Stimulated activated CD4-positive, alpha-beta T cell treated with anti-CD3 and anti-CD28 coated beads, Interleukin-1b, Interleukin-23, amount 100 ng/mL, for 48 hours (primary cell): ENCODE results near the gene FGF14.
"Not testable (repeated sequence)": the region's sequence is repeated elsewhere in the genome, so short reads cannot be mapped to it uniquely, and the experiment has no call there.

Experiments used
- DNase-seq: peaks from one replicate; pipeline ENCODE4 v3.0.0-alpha.2; 2020

FGF14 gene

DNA sequence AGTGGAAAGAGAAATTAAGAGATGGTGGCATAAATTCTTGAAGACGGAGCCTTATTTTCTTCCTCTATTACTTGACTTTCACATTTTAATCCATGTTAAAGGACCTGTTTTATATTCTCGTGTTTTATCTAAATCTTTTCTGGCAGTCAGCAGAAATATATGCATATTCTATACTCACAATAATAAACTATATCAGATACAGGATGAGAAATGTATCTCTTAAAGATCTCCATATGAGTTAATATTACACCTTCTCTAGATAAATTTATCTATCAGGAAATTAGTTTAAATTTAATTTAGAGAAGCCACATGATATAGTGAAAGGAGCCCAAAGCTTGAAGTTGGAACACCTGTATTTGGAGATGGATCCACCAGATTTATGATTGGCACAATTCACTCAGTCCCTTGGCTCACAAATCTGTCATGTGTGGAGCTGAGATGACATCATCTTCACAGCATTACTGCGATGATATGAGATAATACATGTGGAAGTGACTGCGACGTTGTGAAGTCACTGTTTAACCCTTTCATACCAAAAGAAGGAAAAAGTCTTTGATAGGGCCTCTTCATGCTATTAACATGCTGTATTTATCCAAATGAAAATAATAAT is 216.4 kb downstream of the FGF14 start:
- DNase-seq: no peak

GRCh38 chr13:102183509-102184182 is 218.2 kb downstream of the FGF14 start:
- no peak for DNase-seq

- no peak for DNase-seq
Measured at GRCh38 chr13:102182170-102182569, 219.7 kb downstream of the FGF14 start.

DNA sequence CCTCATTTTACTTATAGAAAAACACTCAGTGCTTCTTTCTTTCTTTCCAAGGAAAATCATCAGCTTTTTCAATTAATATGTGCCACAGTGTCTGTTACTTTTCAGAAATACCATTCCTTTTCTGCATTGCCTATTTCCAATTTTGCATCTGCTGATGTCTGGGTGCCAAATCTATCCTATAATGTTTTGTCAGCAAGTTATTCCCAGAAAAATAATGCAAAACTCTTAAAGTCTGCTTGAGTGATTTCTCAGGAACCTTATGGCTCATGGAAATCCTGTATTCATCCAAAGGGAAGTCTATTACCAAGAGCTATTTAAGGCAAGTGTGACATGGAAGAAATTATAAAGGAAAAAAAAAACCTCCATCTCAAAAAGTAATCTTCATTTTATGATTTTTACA is 224.4 kb downstream of the FGF14 start:
- no peak for DNase-seq

DNA sequence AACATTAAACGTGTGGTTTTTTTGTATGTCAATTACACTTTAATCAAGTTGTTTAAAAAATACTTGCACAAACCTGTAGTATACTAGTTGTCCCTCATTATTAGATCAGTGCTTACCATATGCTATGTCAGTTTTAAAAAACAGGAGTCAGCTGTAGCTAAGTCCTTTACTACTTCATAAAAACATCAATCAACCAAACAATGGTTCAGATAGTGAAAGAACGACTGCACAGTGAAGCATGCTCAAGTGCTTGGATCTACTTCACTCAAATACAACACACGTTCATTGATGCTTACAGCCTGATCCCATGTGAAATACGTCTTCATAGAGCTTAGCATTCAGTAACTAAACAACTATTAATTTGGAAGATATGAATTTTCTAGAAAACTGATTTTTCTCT is 225.0 kb downstream of the FGF14 start:
- DNase-seq: no peak

DNA sequence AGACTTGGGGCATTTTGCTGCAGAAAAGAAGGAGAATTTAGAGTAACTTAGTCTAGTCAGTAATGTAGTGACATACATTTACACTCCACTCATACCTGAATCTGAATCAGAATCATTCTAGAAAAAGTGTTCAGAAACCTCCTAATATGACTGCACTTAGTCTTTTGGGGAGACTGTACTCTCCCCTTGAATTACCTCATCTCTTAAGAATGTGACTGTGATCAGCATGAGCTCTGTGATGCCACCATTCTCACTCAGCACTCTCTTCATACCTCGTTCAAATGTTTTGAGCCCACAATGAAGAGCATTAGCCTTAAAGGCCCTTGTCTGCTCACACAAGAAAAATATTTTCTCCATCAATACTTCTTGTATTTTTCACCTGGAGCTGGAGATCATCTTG is 229.4 kb downstream of the FGF14 start:
- DNase-seq: no peak

- DNase-seq: no peak
Measured at GRCh38 chr13:102170305-102170704, 231.5 kb downstream of the FGF14 start.

- no peak for DNase-seq
Measured at GRCh38 chr13:102169471-102170015, 232.3 kb downstream of the FGF14 start.

- DNase-seq: no peak
Measured at GRCh38 chr13:102152790-102153189, 249.1 kb downstream of the FGF14 start.

GRCh38 chr13:102147353-102147752 is 254.5 kb downstream of the FGF14 start:
- DNase-seq: no peak

GRCh38 chr13:102145750-102146149 is 256.1 kb downstream of the FGF14 start:
- DNase-seq: no peak

DNA sequence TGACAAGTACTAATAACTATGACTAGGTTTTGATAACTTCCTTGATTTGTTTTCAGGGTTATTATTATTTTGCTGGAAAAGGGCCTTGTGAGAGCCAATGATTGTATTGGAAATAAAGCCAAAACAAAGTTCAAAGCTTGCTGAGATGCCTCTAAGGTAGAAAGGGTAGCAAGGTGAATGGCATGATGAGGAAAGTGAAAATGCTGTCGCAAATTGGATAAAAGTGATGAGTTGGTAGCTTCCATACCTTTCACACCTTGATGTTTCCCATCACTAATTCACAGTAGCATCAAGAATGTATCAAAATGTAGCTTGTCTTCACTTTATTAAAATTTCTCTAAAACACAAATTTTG is 259.4 kb downstream of the FGF14 start:
- DNase-seq: no peak

GRCh38 chr13:102141625-102142472 is 260.0 kb downstream of the FGF14 start:
- DNase-seq: no peak

DNA sequence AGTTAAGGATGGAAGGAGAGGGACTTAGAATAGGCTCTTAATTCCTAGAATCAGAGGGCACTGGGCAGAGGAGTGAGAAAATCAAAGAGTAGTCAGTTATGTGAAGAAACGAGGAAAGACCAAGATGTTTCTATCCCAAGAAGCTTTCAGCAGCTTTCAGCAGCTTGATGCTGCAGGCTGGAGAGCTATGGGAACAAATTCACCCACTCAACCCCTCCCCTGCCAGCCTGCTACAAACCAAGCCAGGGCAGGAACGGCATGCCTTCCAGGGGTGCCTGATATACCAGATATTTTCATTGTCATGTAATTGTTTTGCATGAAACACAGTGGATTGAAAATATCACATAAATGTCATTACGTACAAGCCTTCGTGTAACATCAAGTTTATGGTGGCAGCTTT is 262.2 kb downstream of the FGF14 start:
- no peak for DNase-seq

DNA sequence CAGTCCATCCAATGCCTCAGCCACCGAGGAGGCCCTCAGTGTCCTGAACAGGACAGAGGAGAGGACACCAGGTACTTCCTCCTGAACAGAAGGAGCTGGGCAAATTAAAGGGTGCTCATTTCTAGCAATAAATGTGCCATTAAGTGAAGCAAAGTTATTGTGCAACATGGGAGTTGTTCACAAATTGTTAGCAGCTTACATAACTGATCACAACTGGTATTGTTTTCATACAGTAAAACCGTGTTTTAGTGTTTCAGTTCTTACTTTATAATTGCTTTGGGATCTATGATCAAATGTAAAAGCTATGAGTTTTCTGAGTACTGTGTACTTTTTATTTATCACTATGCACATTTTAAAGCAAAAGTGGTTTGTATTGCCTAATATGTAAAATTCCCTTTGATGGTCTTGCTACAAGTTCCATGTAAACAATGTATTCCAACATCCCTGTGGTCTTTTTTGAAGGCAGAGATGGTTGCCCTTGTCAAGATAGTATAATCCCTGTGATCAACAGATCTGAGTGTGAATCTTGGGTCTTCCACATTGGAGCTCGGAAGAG is 263.1 kb downstream of the FGF14 start:
- no peak for DNase-seq

DNA sequence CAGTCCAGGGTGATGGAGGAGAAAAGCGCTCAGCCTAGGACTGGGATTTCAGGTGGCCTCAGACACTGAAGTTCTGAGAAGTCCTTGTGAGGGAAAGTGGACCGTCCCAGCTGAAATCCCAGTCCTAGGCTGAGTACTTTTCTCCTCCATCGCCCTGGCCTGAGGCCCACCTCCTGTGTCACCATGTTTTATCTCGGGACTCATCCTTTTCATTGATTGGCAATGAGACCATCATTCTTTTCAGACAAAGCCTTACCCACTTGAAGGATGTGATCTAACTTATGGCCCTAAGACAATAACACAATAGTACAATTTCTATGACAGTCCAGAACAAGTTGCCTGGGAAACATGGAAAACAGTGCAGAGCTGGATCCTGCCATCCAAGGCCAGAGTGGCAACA is 263.9 kb downstream of the FGF14 start:
- not testable (repeated sequence) for DNase-seq

GRCh38 chr13:102136735-102137296 is 265.0 kb downstream of the FGF14 start:
- no peak for DNase-seq

- DNase-seq: no peak
Measured at GRCh38 chr13:102132777-102133295, 269.0 kb downstream of the FGF14 start.

DNA sequence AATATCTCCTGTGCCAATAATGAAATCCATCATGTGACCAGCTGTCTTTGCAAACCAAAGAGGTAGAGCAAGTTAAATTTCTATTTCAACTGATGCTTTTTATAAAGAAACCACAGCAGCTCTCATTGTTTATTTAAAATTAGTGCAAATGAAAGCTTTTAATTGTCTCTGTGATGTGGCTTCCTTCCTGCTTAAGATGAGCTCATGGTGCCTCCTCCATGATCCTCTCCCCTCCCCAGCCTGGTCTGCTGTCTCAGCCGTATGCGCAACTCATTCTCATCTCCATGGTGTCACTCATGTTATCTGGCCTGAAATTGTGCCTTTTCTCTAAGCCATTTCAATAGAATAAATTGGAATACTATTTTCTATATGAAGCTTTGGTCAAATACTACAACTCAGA is 270.6 kb downstream of the FGF14 start:
- no peak for DNase-seq

- no peak for DNase-seq
Measured at GRCh38 chr13:102128216-102128810, 273.5 kb downstream of the FGF14 start.

DNA sequence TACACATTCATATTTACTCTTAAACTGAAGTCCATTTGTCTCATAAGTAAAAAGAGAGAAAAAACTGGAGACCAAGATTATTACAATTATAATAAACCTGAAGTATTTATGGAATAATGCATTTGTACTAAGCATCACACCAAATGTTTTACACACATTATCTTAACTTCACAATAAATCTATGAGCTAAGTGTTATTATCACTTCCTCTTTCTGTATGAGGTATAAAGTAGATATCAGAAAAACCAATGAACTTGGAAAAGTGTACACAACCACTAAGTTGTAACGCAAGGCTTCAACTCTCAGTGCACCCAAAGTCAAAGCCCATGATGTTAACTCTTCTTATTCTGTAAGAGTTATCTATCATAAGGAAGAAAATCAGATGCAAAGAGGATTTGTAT is 274.7 kb downstream of the FGF14 start:
- DNase-seq: no peak

DNA sequence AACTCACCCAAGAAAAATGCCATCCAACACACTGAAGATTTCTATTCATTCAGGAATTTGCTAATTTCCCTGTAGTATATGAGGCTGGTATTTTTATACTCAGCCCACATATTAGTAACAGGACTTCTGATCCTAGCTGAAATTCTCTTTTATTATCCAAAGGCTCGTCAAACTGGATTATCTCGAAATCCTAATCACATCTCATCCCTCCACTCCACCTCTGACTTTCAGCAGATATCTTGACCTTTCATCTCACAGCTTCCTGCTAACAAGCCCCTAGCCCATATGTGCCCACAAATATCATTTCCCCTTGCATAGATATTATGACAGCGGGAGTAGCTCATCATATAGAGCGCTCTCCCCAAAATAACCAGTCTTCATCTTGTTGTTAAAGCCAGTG is 279.7 kb downstream of the FGF14 start:
- no peak for DNase-seq
